ENCODE results near the gene OTOG. TPM values are rescaled to one million over a fixed set of nuclear protein-coding genes. Genes with fewer than 3 reads are reported as not detected.

The OTOG gene
- total and polyA plus RNA-seq, 2 donors (not counting 3 experiments of a cell fraction or from before 2014, with no cell fraction given): not detected

DNA sequence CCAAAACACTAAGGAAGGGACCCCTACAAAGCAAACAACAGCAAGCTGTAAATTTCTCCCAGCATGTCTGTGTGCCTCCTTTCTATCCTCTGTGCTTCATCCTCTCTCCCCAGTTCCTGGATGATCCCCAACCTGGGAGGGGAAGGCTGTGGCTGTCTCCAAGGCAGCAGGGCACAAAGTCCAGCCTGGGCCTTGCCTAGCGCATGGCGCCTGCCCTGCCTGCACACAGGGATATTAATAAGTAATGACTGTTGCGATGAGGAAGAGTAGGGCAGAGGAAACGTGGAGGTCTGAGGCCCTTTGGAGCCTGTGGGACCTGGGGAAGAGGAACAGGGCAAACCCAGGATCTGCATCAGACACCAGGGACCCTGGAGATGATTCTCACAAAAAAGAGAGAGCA, 4.8 kb upstream of the OTOG start:
- ChIA-PET POLR2A (no interaction called here), CTCF (interaction anchor here (2.0 kb wide), 1 partner anchor 14 kb away, joined by 11 read pairs; no protein-coding TSS in a partner anchor)
- Histone ChIP-seq H3K9me3 (replicated peaks; ENCODE audit: control insufficient read depth, insufficient read depth, low read length) (no peaks in the 10 kb centered on the region), H2AFZ (ENCODE audit: low read depth, low read length) (no peak overlapping the region), H4K20me1 (replicated peaks; ENCODE audit: control insufficient read depth, extremely low read depth, insufficient read depth, low read length) (no peaks in the 10 kb centered on the region), H3K4me3 (replicated peaks in 1 of 3; ENCODE audit: insufficient read depth in 1 of 3, low read depth in 1 of 3, low read length in 3 of 3) (no peak overlapping the region), H3K4me2 (ENCODE audit: insufficient read depth, low read length) (no peak overlapping the region), H3K4me1 (ENCODE audit: control insufficient read depth, extremely low read depth, insufficient read depth, low read length) (no peaks in the 10 kb centered on the region), H3K36me3 (ENCODE audit: control insufficient read depth in 2 of 2, extremely low read depth in 1 of 2, insufficient read depth in 2 of 2, low read length in 2 of 2) (no peaks in the 10 kb centered on the region), H3K9ac (replicated peaks; ENCODE audit: extremely low read depth, insufficient read depth, low read length) (no peak overlapping the region), H3K79me2 (ENCODE audit: control insufficient read depth, insufficient read depth, low read length) (no peaks in the 10 kb centered on the region), H3K27me3 (ENCODE audit: control insufficient read depth in 2 of 2, insufficient read depth in 2 of 2, low read length in 2 of 2) (peaks cover 9 to 13% of the 10 kb centered on the region in 2 experiments), H3K9me1 (replicated peaks; ENCODE audit: control insufficient read depth, extremely low read depth, insufficient read depth, low read length) (no peaks in the 10 kb centered on the region), H3K27ac (ENCODE audit: insufficient read depth, low read depth, low read length) (no peak overlapping the region)
- DNase-seq (ENCODE audit: low read depth, low spot score) (no peak), FAIRE-seq (no peak)
- dilution Hi-C loops (cut with MboI; ENCODE audit: extremely low pct_ligation_motif_present, low sequenced_read_pairs) (no loop called here), intact Hi-C loops (cut with micrococcal nuclease) (no loop called here)
- BruUV-seq (replicated peaks): no TSS peak
- TF ChIP-seq GATA2 (IDR thresholded peaks at IDR 0.05; ENCODE audit: insufficient read depth, insufficient read length, low read depth, low read length): no peak
- TF ChIP-seq EZH2 (IDR thresholded peaks at IDR 0.05; ENCODE audit: borderline replicate concordance, low read depth, low read length, severe bottlenecking): no peak
- no peak for TF ChIP-seq POLR2A (IDR thresholded peaks at IDR 0.05; ENCODE audit: low read depth, low read length)
- no peak for TF ChIP-seq JUN (IDR thresholded peaks at IDR 0.05; ENCODE audit: borderline replicate concordance, insufficient read depth, insufficient read length, low read depth)
- no peak for TF ChIP-seq MYC (IDR thresholded peaks at IDR 0.05; ENCODE audit: low read depth, low read length)

DNA sequence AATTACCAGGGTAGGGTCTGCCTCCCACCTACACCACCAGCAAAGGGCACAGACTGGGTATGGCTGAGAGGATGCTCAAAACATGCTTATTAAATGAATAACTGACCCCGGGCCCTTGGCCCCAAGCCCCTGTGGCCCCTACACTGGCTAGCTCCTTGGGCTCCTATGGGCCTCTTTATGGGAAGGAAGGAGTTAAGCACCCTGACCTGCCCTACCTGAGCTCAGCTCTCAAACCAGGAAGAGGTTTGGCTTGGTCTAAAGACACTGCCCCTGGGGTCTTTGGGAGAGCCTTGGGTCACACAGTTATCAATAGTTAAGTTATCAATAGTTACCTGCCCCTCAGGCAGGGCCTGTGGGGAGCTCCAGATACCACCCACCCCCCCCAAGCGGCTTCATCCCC, 4.0 kb upstream of the OTOG start:
- no peak overlapping the region for H2AFZ ChIP-seq (ENCODE audit: low read depth, low read length)
- BruUV-seq (replicated peaks): no TSS peak
- no peak for FAIRE-seq
- ChIA-PET CTCF (interaction anchor here (1.3 to 1.8 kb wide), 2 partner anchors 15 to 156 kb away, joined by 4 to 6 read pairs; no protein-coding TSS in a partner anchor), POLR2A (interaction anchor here (0.5 kb wide), 1 partner anchor 132 kb away, joined by 10 read pairs; no protein-coding TSS in a partner anchor)
- no peak overlapping the region for H3K27ac ChIP-seq (ENCODE audit: insufficient read depth, low read depth, low read length)
- TF ChIP-seq FOS (IDR thresholded peaks at IDR 0.05; ENCODE audit: borderline replicate concordance, insufficient read depth, low read length): no peak
- TF ChIP-seq GATA2 (IDR thresholded peaks at IDR 0.05; ENCODE audit: insufficient read depth, insufficient read length, low read depth, low read length): no peak
- TF ChIP-seq POLR2A (IDR thresholded peaks at IDR 0.05; ENCODE audit: low read depth, low read length): no peak
- no peak for TF ChIP-seq MAX (IDR thresholded peaks at IDR 0.05; ENCODE audit: insufficient read depth, insufficient read length)
- no peak for TF ChIP-seq MYC (IDR thresholded peaks at IDR 0.05; ENCODE audit: low read depth, low read length)
- peaks cover 9 to 13% of the 10 kb centered on the region in 2 experiments for H3K27me3 ChIP-seq (ENCODE audit: control insufficient read depth in 2 of 2, insufficient read depth in 2 of 2, low read length in 2 of 2)
- dilution Hi-C loops (cut with MboI; ENCODE audit: extremely low pct_ligation_motif_present, low sequenced_read_pairs) (no loop called here), intact Hi-C loops (cut with micrococcal nuclease) (no loop called here)
- H3K36me3 ChIP-seq (ENCODE audit: control insufficient read depth in 2 of 2, extremely low read depth in 1 of 2, insufficient read depth in 2 of 2, low read length in 2 of 2): no peaks in the 10 kb centered on the region
- H3K9me3 ChIP-seq (replicated peaks; ENCODE audit: control insufficient read depth, insufficient read depth, low read length): no peaks in the 10 kb centered on the region
- H3K4me1 ChIP-seq (ENCODE audit: control insufficient read depth, extremely low read depth, insufficient read depth, low read length): no peaks in the 10 kb centered on the region
- DNase-seq (ENCODE audit: low read depth, low spot score): no peak
- H3K4me3 ChIP-seq (replicated peaks in 1 of 3; ENCODE audit: insufficient read depth in 1 of 3, low read depth in 1 of 3, low read length in 3 of 3): no peak overlapping the region
- H3K9me1 ChIP-seq (replicated peaks; ENCODE audit: control insufficient read depth, extremely low read depth, insufficient read depth, low read length): no peaks in the 10 kb centered on the region
- H3K4me2 ChIP-seq (ENCODE audit: insufficient read depth, low read length): no peak overlapping the region
- H3K79me2 ChIP-seq (ENCODE audit: control insufficient read depth, insufficient read depth, low read length): no peaks in the 10 kb centered on the region
- H3K9ac ChIP-seq (replicated peaks; ENCODE audit: extremely low read depth, insufficient read depth, low read length): no peak overlapping the region
- H4K20me1 ChIP-seq (replicated peaks; ENCODE audit: control insufficient read depth, extremely low read depth, insufficient read depth, low read length): no peaks in the 10 kb centered on the region

Measured in endothelial cell of umbilical vein (primary cell).